Measurements from ENCODE around the gene SLC1A5. TPM values are rescaled to one million over a fixed set of nuclear protein-coding genes. Genes with fewer than 3 reads are reported as not detected.

SLC1A5 gene
- total and polyA plus RNA-seq, 11 donors, result 3.7 to 22.4 (median 8.9) TPM

DNA sequence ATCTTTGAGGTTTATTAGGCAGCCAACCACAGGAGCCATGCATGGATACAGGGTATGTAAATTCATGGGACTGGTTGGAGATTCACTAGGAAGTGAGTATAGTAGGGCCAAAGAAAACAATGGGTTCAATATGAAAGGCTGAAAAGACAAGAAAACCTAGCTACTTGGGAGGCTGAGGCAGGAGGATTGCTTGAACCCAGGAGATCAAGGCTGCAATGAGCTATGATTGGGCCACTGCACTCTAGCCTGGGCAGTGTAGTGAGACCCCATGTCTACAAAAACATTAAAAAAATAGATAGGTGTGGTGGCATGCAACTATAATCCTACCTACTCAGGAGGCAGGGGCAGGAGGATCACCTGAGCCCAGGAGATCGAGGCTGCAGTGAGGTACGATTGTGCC lies 10.3 kb upstream of the SLC1A5 start:
- DNase-seq (no peak), ATAC-seq (no peak)
- WGBS, 4 donors, result 93 to 97% (median 95%) methylated on average over 2 of the region's 2 CpGs
- H3K27me3 ChIP-seq, result no peaks in the 10 kb centered on the region
- no peak overlapping the region for H3K4me3 ChIP-seq
- H3K27ac ChIP-seq, result no peak overlapping the region
- no peaks in the 10 kb centered on the region for H3K36me3 ChIP-seq
- intact Hi-C loops (cut with DNase I), result no loop called here
- H3K9me3 ChIP-seq, result no peaks in the 10 kb centered on the region
- no peak for TF ChIP-seq POLR2A (IDR thresholded peaks at IDR 0.05)
- TF ChIP-seq CTCF (IDR thresholded peaks at IDR 0.05), result no peak
- H3K4me1 ChIP-seq, result peaks cover 0 to 6% (median 0%) of the 10 kb centered on the region in 12 donors

- Histone ChIP-seq H3K9me3 (no peaks in the 10 kb centered on the region), H3K27me3 (no peaks in the 10 kb centered on the region), H3K4me3 (no peak overlapping the region), H3K27ac (no peak overlapping the region), H3K4me1 (peaks cover 0 to 6% (median 0%) of the 10 kb centered on the region in 12 donors), H3K36me3 (no peaks in the 10 kb centered on the region)
- 95 to 100% (median 100%) methylated on average over 1 of the region's 1 CpG for WGBS, 4 donors
- no peak for ATAC-seq
- no peak for TF ChIP-seq CTCF (IDR thresholded peaks at IDR 0.05)
- TF ChIP-seq POLR2A (IDR thresholded peaks at IDR 0.05), result no peak
- DNase-seq, result no peak
- intact Hi-C loops (cut with DNase I), result no loop called here
These were observed 9.5 kb upstream of the SLC1A5 start for GRCh38 chr19:46797881-46798280.

DNA sequence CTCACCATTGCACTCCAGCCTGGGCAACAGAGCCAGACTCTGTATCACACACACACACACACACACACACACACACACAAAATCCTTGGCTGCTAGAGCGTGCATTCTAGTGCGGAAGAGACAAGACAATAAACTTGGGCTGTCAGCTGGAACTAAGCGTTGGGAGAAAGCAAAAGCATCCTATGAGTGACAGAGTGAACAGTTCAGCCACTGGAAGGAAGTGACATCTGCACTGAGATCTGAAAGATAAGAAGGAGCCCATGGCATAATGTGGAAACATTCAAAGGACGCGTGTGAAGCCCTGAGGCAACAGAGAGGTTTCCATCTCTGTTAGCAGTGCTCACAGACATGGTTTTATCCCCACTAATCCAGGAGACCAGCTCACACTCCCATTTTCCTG lies 3.5 kb upstream of the SLC1A5 start:
- intact Hi-C loops (cut with DNase I), result no loop called here
- no peak for ATAC-seq
- TF ChIP-seq CTCF (IDR thresholded peaks at IDR 0.05), result no peak
- no peak for TF ChIP-seq POLR2A (IDR thresholded peaks at IDR 0.05)
- H3K27ac ChIP-seq, result no peak overlapping the region
- peaks cover 0 to 22% (median 10%) of the 10 kb centered on the region in 12 donors for H3K4me1 ChIP-seq
- WGBS, 4 donors, result 40 to 68% (median 57%) methylated on average over 5 of the region's 5 CpGs
- no peak for DNase-seq
- no peaks in the 10 kb centered on the region for H3K36me3 ChIP-seq
- no peaks in the 10 kb centered on the region for H3K9me3 ChIP-seq
- H3K27me3 ChIP-seq, result peaks cover 0 to 11% (median 0%) of the 10 kb centered on the region in 9 donors
- H3K4me3 ChIP-seq, result no peak overlapping the region

- 89 to 93% (median 92%) methylated on average over 8 of the region's 8 CpGs for WGBS, 4 donors
- Histone ChIP-seq H3K36me3 (no peaks in the 10 kb centered on the region), H3K27me3 (peaks cover 0 to 11% (median 0%) of the 10 kb centered on the region in 9 donors), H3K9me3 (no peaks in the 10 kb centered on the region), H3K4me3 (no peak overlapping the region), H3K4me1 (peaks cover 0 to 44% (median 25%) of the 10 kb centered on the region in 12 donors), H3K27ac (no peak overlapping the region)
- ATAC-seq (no peak), DNase-seq (no peak)
- intact Hi-C loops (cut with DNase I), result loop anchor here in 2 of 10 donors (2.0 to 10.0 kb wide), 3 partner anchors 33 to 45 kb away; no protein-coding TSS in a partner anchor
- TF ChIP-seq CTCF (IDR thresholded peaks at IDR 0.05) (no peak), POLR2A (IDR thresholded peaks at IDR 0.05) (no peak)
These were observed 977 bp upstream of the SLC1A5 start for GRCh38 chr19:46789371-46789770.
